Measurements from ENCODE around the gene PSMB11.
"Not testable (repeated sequence)": the region's sequence is repeated elsewhere in the genome, so short reads cannot be mapped to it uniquely, and the experiment has no call there.

PSMB11 gene

GRCh38 chr14:23013054-23013748, 28.8 kb upstream of the PSMB11 start:
- no peak for DNase-seq (ENCODE audit: low read depth in 1 of 2, low spot score in 1 of 2)

- DNase-seq (ENCODE audit: low read depth in 1 of 2, low spot score in 1 of 2) = not testable (repeated sequence)
Observed at GRCh38 chr14:23013749-23014054, 28.3 kb upstream of the PSMB11 start.

DNA sequence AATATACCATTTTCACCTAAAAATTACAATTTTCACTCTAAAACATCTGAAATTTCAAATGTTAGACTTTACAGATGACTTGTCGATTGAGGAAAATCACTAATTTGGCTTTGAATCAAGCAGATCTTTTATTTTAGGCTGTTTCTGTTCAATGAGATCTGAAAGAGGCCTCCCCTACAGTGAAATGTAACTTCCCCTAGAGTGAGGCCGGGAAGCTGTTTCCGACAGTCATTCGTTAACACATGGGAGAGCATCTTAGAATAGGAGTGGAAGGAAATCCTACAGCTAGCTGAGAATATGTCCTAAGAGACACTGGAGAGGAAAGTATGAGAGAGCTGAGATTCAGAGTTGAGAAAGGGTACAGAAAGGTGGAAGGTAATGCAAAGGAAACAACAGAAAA, 26.4 kb upstream of the PSMB11 start:
- DNase-seq (ENCODE audit: low read depth in 1 of 2, low spot score in 1 of 2) = no peak

GRCh38 chr14:23017091-23017490, 24.9 kb upstream of the PSMB11 start:
- no peak for DNase-seq (ENCODE audit: low read depth in 1 of 2, low spot score in 1 of 2)

GRCh38 chr14:23018107-23018506, 23.9 kb upstream of the PSMB11 start:
- no peak for DNase-seq (ENCODE audit: low read depth in 1 of 2, low spot score in 1 of 2)

DNA sequence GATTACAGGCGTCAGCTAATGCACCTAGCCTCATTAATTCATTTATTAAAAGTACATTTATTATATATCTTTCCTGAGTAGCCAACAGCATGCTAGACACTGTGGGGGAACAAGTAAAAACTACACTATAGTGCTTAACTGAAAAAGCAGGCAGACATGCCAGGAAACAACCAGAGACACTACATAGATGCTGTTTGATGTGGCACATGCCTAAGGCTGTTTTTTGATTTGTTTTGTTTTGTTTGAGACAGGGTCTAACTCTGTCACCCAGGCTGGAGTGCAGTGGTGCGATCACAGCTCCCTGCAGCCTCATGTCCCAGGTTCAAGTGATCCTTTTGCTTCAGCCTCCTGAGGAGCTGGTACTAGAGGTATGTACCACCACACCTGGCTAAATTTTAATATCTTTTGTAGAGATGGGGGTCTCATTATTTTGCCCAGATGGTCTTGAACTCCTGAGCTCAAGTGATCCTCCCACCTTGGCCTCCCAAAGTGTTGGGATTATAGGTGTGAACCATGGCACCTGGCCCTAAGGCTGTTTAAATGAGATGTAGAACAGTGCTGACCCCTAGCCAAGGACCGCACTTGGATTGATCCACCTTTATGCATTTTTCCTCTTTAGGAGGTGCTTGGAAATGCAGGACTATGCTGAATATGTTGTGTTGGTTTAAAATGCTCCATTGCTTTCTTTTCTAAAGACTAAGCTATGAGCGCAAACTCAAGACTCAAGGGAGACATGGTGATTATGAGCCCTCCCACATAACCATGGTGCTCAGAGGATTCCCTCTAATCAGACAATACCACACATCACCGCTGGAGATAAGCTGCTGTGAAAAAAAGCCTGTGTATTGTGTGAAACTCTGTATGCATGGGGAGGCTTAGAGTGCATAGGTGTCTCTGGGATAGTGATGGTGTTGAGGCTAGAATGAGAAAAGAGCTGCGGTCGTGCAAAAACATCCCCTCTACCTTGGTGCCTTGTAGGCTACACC, 21.6 kb upstream of the PSMB11 start:
- no peak for DNase-seq (ENCODE audit: low read depth in 1 of 2, low spot score in 1 of 2)

DNA sequence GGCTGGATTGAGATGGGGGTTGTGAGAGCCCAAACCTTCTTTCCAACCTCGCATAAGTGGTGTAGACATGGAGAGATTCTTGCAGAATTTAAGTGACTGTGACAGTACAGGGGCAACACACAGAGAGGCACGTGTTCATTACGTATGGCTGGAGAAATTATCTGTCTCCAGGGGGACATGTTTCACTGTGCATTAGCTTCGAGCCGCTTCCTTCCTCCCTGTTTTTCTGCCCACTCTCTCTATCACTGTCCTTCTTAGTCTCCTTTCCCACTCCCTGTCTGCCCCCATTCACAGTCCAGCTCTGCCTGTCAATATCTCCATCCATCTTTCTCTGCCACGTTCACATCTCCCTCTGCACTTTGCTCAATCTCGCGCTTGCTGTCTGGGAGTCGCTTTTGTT, 20.6 kb upstream of the PSMB11 start:
- no peak for DNase-seq (ENCODE audit: low read depth in 1 of 2, low spot score in 1 of 2)

GRCh38 chr14:23021889-23022442, 20.0 kb upstream of the PSMB11 start:
- no peak for DNase-seq (ENCODE audit: low read depth in 1 of 2, low spot score in 1 of 2)

GRCh38 chr14:23023022-23023794, 18.8 kb upstream of the PSMB11 start:
- DNase-seq (ENCODE audit: low read depth in 1 of 2, low spot score in 1 of 2) = no peak

DNA sequence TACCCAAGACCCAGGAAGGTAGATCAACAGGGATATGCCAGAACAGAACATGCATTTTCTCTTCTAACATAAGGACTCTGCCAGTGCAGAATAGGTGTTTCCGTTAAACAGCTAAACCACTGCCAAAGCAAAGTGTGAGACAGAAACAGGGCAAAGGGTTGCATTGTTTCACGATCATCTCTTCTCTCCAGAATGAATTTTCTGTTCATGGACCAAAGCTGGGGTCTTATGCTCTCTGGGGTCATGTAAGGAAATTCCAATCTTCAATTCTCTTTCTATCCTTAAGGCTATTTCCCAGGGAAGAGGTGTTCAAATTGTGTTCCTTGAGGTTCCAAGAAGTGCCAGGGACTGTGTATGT, 18.2 kb upstream of the PSMB11 start:
- DNase-seq (ENCODE audit: low read depth in 1 of 2, low spot score in 1 of 2) = no peak

DNA sequence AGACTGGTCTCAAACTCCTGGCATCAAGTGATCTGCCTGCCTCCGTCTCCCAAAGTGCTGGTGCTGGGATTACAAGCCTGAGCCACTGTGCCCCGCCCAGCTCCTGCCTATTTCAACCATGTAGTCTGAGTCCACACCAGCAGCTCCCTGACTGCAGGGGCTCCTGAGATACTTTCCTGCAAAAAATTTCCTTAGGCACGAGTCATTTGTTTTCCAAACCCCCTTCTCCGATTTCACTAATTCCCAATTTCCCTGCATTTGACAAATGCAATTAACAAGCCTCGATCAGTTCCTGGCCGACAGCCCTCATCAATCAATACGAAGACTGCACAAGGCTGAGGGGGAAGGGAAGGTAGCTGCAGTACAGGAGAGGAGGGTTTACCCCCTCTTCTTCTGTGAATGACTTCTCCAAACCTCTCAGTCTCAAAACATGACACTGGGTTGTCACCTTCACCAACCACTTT, 17.4 kb upstream of the PSMB11 start:
- no peak for DNase-seq (ENCODE audit: low read depth in 1 of 2, low spot score in 1 of 2)

GRCh38 chr14:23025151-23025814, 16.7 kb upstream of the PSMB11 start:
- no peak for DNase-seq (ENCODE audit: low read depth in 1 of 2, low spot score in 1 of 2)

- DNase-seq (ENCODE audit: low read depth in 1 of 2, low spot score in 1 of 2) = no peak
Observed at GRCh38 chr14:23028799-23029198, 13.2 kb upstream of the PSMB11 start.

- no peak for DNase-seq (ENCODE audit: low read depth in 1 of 2, low spot score in 1 of 2)
Observed at GRCh38 chr14:23030936-23031335, 11.1 kb upstream of the PSMB11 start.

DNA sequence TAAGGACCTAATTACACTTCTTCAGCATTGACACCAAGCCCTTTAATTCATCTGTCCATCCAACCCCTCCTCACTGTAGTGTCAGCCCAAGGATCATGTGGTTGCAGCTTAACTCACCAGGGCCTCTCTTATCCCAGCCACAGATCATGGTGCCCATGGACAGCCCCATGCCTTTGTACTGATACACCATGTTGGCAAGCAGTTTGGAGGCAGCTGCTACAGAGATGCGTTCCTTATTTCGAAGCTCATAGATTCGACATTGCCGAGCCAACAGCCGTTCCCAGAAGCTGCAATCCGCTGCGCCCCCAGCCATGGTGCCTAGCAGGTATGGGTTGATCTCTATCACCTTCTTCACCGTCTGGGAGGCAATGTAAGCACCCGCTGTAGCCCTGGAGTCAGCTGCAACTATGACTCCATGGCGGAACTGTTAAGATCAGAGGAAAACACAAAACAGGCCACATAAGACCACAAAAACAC, 8.7 kb upstream of the PSMB11 start:
- no peak for DNase-seq (ENCODE audit: low read depth in 1 of 2, low spot score in 1 of 2)

- no peak for DNase-seq (ENCODE audit: low read depth in 1 of 2, low spot score in 1 of 2)
Observed at GRCh38 chr14:23033801-23034497, 8.1 kb upstream of the PSMB11 start.

DNA sequence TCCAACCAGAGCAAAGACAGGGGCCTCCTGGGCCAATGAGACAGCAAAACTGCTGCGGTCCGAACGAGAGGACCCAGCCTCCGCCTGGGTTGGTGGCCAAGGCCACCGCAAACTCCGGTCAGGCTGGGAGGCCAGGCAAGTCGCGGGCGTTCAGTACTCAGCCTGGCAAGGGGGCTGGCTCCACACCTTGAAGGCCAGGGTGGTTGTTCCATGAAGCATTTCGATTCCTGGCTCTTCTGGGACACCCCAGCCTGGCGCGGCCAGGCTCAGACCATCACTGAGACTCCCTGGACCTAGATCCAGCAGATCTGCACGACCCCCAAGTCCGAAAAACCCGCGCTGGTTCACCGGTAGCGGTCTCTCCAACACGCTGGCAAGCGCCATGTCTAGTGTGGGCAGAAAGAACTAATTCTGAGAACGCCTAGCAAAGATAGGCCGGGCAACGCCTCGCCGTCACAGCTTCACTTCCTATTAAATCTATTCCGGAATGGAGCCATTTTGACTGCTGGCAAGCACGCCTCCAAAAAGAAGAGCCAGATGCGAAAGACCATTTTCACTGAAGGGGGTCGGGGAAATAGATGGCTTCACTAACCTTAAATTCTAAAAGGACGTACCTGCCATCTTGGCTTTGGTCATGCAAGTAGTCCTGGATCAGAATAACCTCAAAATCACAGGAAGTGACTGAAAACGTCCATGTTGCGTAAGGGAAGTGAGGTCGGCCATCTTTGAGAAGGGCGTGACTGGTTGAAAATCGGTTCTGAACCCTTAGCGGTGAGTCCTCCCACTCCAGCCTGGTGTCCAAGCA, 7.3 kb upstream of the PSMB11 start, which contains the start of gene PSMB5:
Gene PSMB5, minus strand, starts transcription at position 403 of the 805 bp plus-strand sequence. Its CDS starts 19 bp downstream, at position 384.
- peak; percentile 67 to 69 for DNase-seq (ENCODE audit: low read depth in 1 of 2, low spot score in 1 of 2)

- no peak for DNase-seq (ENCODE audit: low read depth in 1 of 2, low spot score in 1 of 2)
Observed at GRCh38 chr14:23035303-23036144, 6.5 kb upstream of the PSMB11 start.

Data from stimulated activated CD4-positive, alpha-beta T cell treated with anti-CD3 and anti-CD28 coated beads, Interleukin-15, amount 100 ng/mL, for 1 hour (primary cell).